Measurements from ENCODE around the gene SGPP1. TPM values are rescaled to one million over a fixed set of nuclear protein-coding genes. Genes with fewer than 3 reads are reported as not detected.

SGPP1 gene
- total RNA-seq, 1 experiment from 2014 or later: 17.7 TPM

DNA sequence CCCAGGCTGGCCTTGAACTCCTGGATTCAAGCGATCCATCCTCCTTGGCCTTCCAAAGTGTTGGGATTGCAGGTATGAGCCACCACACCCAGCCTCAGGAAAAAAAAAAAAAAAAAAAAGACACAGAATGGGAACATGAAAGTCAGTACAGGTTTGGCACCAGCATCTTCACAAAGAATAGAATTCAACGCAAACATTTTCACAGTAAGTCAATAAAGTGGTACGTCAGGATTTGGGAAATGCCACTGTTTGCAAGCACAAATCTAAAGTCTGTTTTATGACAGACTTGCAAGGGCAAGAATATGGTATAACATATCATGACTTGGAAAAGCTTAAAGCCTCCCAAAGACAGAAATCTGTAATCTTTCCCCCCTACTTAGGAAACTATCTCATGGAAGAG, 51.2 kb downstream of the SGPP1 start:
- Histone ChIP-seq H3K9me3 (ENCODE audit: control insufficient read depth in 1 of 2, insufficient read depth in 1 of 2, low read depth in 1 of 2, low read length in 2 of 2) (no peaks in the 10 kb centered on the region), H3K4me3 (replicated peaks in 1 of 2; ENCODE audit: low read depth in 1 of 2, low read length in 2 of 2) (no peak overlapping the region), H3K9ac (ENCODE audit: low read length) (no peak overlapping the region), H3K79me2 (ENCODE audit: insufficient read depth, low read length) (no peaks in the 10 kb centered on the region), H2AFZ (ENCODE audit: low read depth, low read length, poor library complexity, severe bottlenecking) (no peak overlapping the region), H3K27me3 (ENCODE audit: insufficient read depth, low read length) (no peaks in the 10 kb centered on the region), H3K4me1 (ENCODE audit: control insufficient read depth in 1 of 2, insufficient read depth in 2 of 2, low read length in 2 of 2) (peaks cover 0 to 6% of the 10 kb centered on the region in 2 experiments; a peak in 2 of 4 replicates), H3K27ac (ENCODE audit: low read depth, low read length) (no peak overlapping the region), H3K36me3 (ENCODE audit: control insufficient read depth in 1 of 2, insufficient read depth in 2 of 2, low read length in 2 of 2) (no peaks in the 10 kb centered on the region), H3K9me2 (ENCODE audit: insufficient read depth) (no peaks in the 10 kb centered on the region), H3K4me2 (ENCODE audit: low read length) (no peak overlapping the region), H4K20me1 (ENCODE audit: insufficient read depth) (no peaks in the 10 kb centered on the region)
- ChIA-PET POLR2A (no interaction called here), CTCF (no interaction called here), RAD21 (ENCODE audit: low non-redundant PET in 1 of 2, low total read pairs in 2 of 2, uncharacterized antibody in 2 of 2, unreplicated experiment in 2 of 2) (no interaction called here)
- intact Hi-C loops (cut with micrococcal nuclease): no loop called here
- BruUV-seq (replicated peaks): no TSS peak
- ATAC-seq (no peak), DNase-seq (ENCODE audit: low read depth, low spot score) (no peak)
- TF ChIP-seq JUND (IDR thresholded peaks at IDR 0.05) (no peak), ZNF274 (IDR thresholded peaks at IDR 0.05; ENCODE audit: low read depth, low read length) (no peak), EZH2phosphoT487 (IDR thresholded peaks at IDR 0.05; ENCODE audit: borderline replicate concordance) (no peak), EZH2 (IDR thresholded peaks at IDR 0.05) (no peak), SRF (IDR thresholded peaks at IDR 0.05; ENCODE audit: low read depth) (no peak), ZFX (IDR thresholded peaks at IDR 0.05) (no peak), POLR2A (IDR thresholded peaks at IDR 0.05; ENCODE audit: borderline replicate concordance, extremely low read depth, insufficient read depth, insufficient read length) (no peak), ELF1 (IDR thresholded peaks at IDR 0.05; ENCODE audit: borderline replicate concordance, low read depth) (no peak), POLR2AphosphoS5 (IDR thresholded peaks at IDR 0.05; ENCODE audit: low read depth, low read length) (no peak), YY1 (IDR thresholded peaks at IDR 0.05; ENCODE audit: extremely low read depth, insufficient replicate concordance, low read depth, low read length) (no peak)
- TF ChIP-seq, protein P1, sequence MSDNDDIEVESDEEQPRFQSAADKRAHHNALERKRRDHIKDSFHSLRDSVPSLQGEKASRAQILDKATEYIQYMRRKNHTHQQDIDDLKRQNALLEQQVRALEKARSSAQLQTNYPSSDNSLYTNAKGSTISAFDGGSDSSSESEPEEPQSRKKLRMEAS (IDR thresholded peaks at IDR 0.05): no peak
- TF ChIP-seq, protein P2, sequence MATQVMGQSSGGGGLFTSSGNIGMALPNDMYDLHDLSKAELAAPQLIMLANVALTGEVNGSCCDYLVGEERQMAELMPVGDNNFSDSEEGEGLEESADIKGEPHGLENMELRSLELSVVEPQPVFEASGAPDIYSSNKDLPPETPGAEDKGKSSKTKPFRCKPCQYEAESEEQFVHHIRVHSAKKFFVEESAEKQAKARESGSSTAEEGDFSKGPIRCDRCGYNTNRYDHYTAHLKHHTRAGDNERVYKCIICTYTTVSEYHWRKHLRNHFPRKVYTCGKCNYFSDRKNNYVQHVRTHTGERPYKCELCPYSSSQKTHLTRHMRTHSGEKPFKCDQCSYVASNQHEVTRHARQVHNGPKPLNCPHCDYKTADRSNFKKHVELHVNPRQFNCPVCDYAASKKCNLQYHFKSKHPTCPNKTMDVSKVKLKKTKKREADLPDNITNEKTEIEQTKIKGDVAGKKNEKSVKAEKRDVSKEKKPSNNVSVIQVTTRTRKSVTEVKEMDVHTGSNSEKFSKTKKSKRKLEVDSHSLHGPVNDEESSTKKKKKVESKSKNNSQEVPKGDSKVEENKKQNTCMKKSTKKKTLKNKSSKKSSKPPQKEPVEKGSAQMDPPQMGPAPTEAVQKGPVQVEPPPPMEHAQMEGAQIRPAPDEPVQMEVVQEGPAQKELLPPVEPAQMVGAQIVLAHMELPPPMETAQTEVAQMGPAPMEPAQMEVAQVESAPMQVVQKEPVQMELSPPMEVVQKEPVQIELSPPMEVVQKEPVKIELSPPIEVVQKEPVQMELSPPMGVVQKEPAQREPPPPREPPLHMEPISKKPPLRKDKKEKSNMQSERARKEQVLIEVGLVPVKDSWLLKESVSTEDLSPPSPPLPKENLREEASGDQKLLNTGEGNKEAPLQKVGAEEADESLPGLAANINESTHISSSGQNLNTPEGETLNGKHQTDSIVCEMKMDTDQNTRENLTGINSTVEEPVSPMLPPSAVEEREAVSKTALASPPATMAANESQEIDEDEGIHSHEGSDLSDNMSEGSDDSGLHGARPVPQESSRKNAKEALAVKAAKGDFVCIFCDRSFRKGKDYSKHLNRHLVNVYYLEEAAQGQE (IDR thresholded peaks at IDR 0.05; ENCODE audit: low read depth): no peak
- TF ChIP-seq, protein P3, sequence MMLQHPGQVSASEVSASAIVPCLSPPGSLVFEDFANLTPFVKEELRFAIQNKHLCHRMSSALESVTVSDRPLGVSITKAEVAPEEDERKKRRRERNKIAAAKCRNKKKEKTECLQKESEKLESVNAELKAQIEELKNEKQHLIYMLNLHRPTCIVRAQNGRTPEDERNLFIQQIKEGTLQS (IDR thresholded peaks at IDR 0.05): no peak
- TF ChIP-seq, protein P4, sequence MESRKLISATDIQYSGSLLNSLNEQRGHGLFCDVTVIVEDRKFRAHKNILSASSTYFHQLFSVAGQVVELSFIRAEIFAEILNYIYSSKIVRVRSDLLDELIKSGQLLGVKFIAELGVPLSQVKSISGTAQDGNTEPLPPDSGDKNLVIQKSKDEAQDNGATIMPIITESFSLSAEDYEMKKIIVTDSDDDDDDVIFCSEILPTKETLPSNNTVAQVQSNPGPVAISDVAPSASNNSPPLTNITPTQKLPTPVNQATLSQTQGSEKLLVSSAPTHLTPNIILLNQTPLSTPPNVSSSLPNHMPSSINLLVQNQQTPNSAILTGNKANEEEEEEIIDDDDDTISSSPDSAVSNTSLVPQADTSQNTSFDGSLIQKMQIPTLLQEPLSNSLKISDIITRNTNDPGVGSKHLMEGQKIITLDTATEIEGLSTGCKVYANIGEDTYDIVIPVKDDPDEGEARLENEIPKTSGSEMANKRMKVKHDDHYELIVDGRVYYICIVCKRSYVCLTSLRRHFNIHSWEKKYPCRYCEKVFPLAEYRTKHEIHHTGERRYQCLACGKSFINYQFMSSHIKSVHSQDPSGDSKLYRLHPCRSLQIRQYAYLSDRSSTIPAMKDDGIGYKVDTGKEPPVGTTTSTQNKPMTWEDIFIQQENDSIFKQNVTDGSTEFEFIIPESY (IDR thresholded peaks at IDR 0.05; ENCODE audit: extremely low read depth, insufficient replicate concordance, low read length): no peak

All from HCT116 (cell line).